A172 (cell line): Measurements from ENCODE around the gene PLGLB2. TPM values are rescaled to one million over a fixed set of nuclear protein-coding genes. Genes with fewer than 3 reads are reported as not detected.
"Not testable (repeated sequence)": the region's sequence is repeated elsewhere in the genome, so short reads cannot be mapped to it uniquely, and the experiment has no call there.

Source experiments
- DNase-seq: peaks from one replicate; pipeline ENCODE4 v3.0.0-alpha.2; 2015; ENCODE audit warnings: low spot score
- total RNA-seq: library from RNA; depleted of rRNA; stranded (reverse); fragments of >200 nt; shearing (Covaris generic); gene quantifications from 2 replicates; pipeline ENCODE4 v1.2.3, GENCODE V29; 2014; rRNA removed

PLGLB2 gene
- 0.50 and 2.4 TPM in 2 replicates for total RNA-seq

DNA sequence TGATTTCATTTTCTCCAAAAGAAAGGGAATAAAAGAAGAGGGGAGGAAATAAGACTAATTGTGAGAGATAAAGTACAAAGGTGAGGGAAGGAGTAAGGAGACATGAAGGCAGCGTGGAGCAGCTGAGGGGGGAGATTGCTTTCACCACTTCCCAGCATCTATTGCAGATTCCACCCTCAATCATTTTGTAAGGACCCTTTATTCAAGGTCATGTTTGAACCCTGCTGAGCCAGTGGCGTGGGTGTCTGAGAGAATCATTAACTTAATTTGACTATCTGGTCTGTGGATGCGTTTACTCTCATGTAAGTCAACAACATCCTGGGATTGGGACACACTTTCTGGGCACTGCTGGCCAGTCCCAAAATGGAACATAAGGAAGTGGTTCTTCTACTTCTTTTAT is at the start of gene PLGLB2:
TSS of gene PLGLB2 (plus strand) at position 297 of the 400 bp plus-strand sequence. CDS start at position 364, 67 bp downstream.
- DNase-seq = not testable (repeated sequence)

DNA sequence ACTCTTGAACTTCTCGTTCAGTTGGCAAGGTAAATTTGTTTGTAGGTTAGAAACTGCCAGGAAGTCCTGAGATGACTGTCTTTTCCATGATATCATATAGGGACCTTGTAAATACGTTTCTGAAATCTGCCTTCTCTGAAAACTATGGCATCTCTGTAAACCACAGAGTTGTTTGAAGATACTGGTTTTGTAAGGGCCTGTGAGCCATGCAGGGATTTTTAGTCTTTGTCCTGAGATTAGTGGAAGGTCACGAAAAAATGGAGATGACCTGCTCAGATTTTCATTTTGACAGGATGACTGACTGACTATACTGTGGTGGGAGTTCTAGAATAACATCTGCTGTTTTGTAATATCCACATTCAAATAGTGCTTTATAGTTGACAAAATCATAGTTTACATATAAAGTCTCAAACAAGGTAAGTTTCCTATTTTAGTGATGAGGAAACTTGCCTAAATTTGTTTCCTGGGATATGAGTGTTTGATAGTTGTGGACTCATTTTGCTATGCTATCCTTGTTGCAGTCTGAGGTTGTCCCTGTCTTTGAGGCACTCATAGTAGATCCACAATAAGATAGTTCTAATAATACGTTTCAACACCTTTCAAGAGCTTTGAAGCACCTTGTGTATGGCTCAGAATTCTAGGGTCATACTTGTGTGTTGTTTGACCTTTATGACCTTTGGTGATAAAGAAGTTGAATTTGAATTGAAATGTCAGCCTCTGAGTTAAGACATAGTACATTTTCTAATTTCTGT is 43.1 kb upstream of the PLGLB2 start:
- not testable (repeated sequence) for DNase-seq

DNA sequence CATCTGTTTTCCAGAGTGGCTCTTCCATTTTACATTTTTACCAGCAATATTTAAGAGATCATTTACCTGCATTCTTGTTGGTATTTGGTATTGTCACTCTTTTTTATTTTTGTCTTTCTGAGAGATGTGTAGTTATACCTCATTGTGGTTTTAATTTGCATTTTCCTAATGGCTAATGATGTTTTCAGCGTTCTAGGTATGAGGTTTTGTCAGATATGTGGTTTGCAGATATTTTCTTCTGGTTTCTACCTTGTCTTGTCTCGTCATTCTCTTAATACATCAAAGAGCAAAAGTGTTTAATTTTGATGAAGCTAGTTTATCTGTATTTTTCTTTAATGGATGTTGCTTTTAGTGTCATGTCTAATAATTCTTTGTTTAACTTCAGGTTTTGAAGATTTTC is 39.5 kb upstream of the PLGLB2 start:
- DNase-seq = not testable (repeated sequence)

DNA sequence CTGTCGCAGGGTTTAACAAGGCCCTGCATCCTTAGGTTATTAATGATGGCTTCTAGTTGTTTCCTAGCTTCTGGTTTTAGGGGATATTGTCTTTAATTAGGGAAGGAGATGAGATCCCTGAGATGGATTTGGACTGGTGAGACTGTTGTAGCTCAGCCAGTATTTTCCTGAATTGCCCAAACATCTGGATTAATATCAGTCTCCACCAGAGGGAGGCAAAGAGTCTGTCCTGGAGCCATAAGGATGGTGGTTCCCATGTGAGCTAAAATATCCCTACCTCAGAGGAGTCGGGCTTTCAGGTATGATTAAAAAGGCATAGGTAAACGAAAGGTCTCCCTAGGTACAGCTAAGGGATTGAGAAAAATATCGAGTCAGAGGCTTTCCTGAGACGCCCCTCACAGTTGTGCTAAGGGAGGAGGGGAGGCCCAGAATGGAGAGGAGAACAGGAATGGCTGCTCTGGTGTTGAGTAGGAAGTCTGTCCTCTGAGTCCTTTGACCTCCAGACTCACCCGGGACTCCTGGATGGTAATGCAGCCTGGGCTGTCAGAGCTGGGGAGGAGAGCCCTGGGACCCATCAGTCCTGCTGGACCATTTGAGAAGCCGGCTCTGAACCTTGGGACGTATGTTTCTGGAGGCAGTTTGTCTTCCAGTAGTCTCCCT is 19.8 kb upstream of the PLGLB2 start:
- DNase-seq = not testable (repeated sequence)

GRCh38 chr2:87740928-87741327 is 7.0 kb upstream of the PLGLB2 start:
- DNase-seq = not testable (repeated sequence)

GRCh38 chr2:87742393-87743108 is 5.3 kb upstream of the PLGLB2 start:
- not testable (repeated sequence) for DNase-seq

DNA sequence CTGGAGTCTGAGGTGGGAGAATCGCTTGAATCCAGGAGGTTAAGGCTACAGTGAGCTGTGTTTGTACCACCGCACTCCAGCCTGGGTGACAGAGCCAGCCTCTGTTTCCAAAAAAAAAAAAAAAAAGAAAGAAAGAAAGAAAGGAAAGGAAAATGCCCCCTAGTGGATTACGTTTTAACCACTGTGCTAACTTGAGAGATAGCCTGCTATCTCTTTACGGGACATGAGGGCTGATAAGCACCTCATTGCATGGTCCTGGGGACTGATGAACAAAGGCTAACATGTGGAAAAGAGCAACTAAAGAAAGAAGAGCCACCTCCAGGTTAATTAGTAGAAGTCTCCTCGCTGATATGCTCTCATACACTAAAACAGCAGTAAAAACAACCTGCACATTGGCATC is 4.2 kb upstream of the PLGLB2 start:
- DNase-seq = not testable (repeated sequence)

GRCh38 chr2:87745353-87745951 is 2.4 kb upstream of the PLGLB2 start:
- not testable (repeated sequence) for DNase-seq

GRCh38 chr2:87748524-87748923 is 637 bp downstream of the PLGLB2 start:
- not testable (repeated sequence) for DNase-seq

- DNase-seq = not testable (repeated sequence)
These were observed 2.7 kb downstream of the PLGLB2 start for GRCh38 chr2:87750560-87750959.

GRCh38 chr2:87754759-87755158 is 6.9 kb downstream of the PLGLB2 start:
- DNase-seq = not testable (repeated sequence)

Other genes with a start within 250 kb of the PLGLB2 start
- 0.41 TPM in 1 of 2 replicates, not detected in the other for gene RGPD2, start 77.7 kb downstream of the PLGLB2 start, total RNA-seq